ENCODE measurements around the gene RNF151. TPM values are rescaled to one million over a fixed set of nuclear protein-coding genes. Genes with fewer than 3 reads are reported as not detected.
A peak's percentile ranks its signal among the peaks of the same experiment; 100 is the strongest.

Gene RNF151
- total and polyA plus RNA-seq, 10 donors, result 0.16 to 0.26 (median 0.17) TPM; not detected in 7

- WGBS, 5 donors, result 71 to 81% (median 79%) methylated on average over 8 of the region's 8 CpGs
- TF ChIP-seq POLR2A (IDR thresholded peaks at IDR 0.05), result no peak
- TF ChIP-seq, protein P1, sequence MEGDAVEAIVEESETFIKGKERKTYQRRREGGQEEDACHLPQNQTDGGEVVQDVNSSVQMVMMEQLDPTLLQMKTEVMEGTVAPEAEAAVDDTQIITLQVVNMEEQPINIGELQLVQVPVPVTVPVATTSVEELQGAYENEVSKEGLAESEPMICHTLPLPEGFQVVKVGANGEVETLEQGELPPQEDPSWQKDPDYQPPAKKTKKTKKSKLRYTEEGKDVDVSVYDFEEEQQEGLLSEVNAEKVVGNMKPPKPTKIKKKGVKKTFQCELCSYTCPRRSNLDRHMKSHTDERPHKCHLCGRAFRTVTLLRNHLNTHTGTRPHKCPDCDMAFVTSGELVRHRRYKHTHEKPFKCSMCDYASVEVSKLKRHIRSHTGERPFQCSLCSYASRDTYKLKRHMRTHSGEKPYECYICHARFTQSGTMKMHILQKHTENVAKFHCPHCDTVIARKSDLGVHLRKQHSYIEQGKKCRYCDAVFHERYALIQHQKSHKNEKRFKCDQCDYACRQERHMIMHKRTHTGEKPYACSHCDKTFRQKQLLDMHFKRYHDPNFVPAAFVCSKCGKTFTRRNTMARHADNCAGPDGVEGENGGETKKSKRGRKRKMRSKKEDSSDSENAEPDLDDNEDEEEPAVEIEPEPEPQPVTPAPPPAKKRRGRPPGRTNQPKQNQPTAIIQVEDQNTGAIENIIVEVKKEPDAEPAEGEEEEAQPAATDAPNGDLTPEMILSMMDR (IDR thresholded peaks at IDR 0.05 in 8 of 11, conservative IDR thresholded peaks at IDR 0.05 in 3 of 11), result no peak
- TF ChIP-seq POLR2AphosphoS5 (IDR thresholded peaks at IDR 0.05), result no peak
- H3K27me3 ChIP-seq (replicated peaks in 1 of 7), result peaks cover 5 to 84% (median 57%) of the 10 kb centered on the region in 7 donors
- intact Hi-C loops (cut with DNase I; ENCODE audit: low total_unique reads), result no loop called here
- no peak overlapping the region for H3K4me3 ChIP-seq
- no peaks in the 10 kb centered on the region for H3K9me3 ChIP-seq
- H3K27ac ChIP-seq, result no peak overlapping the region
- H3K4me1 ChIP-seq, result peaks cover 0 to 30% (median 17%) of the 10 kb centered on the region in 6 donors
- DNase-seq, result no peak
- no peaks in the 10 kb centered on the region for H3K36me3 ChIP-seq
Measured at GRCh38 chr16:1922357-1922756, 44.3 kb upstream of the RNF151 start.

- no peak overlapping the region for H3K4me3 ChIP-seq
- peaks cover 0 to 22% (median 12%) of the 10 kb centered on the region in 6 donors for H3K4me1 ChIP-seq
- H3K27me3 ChIP-seq (replicated peaks in 1 of 7), result peaks cover 0 to 73% (median 48%) of the 10 kb centered on the region in 7 donors
- H3K9me3 ChIP-seq, result no peaks in the 10 kb centered on the region
- H3K27ac ChIP-seq, result no peak overlapping the region
- 14 to 27% (median 18%) methylated on average over 9 to 24 of the region's 24 CpGs for WGBS, 5 donors
- no peaks in the 10 kb centered on the region for H3K36me3 ChIP-seq
- no peak for TF ChIP-seq POLR2A (IDR thresholded peaks at IDR 0.05)
- TF ChIP-seq POLR2AphosphoS5 (IDR thresholded peaks at IDR 0.05), result peak in 1 of 3 donors; percentile 16
- TF ChIP-seq, protein P1 (IDR thresholded peaks at IDR 0.05 in 8 of 11, conservative IDR thresholded peaks at IDR 0.05 in 3 of 11), result peak in 6 of 11 experiments; percentile 15 to 47 (median 36)
- intact Hi-C loops (cut with DNase I; ENCODE audit: low total_unique reads), result no loop called here
- DNase-seq, result no peak
Measured at GRCh38 chr16:1923299-1924034, 43.2 kb upstream of the RNF151 start.

- Histone ChIP-seq H3K27ac (no peak overlapping the region), H3K36me3 (no peaks in the 10 kb centered on the region), H3K4me1 (peaks cover 0 to 21% (median 13%) of the 10 kb centered on the region in 6 donors), H3K9me3 (no peaks in the 10 kb centered on the region), H3K27me3 (replicated peaks in 1 of 7) (peaks cover 0 to 66% (median 43%) of the 10 kb centered on the region in 7 donors), H3K4me3 (no peak overlapping the region)
- DNase-seq, result no peak
- WGBS, 5 donors, result 50 to 82% (median 74%) methylated on average over 5 of the region's 5 CpGs
- intact Hi-C loops (cut with DNase I; ENCODE audit: low total_unique reads), result no loop called here
- no peak for TF ChIP-seq POLR2AphosphoS5 (IDR thresholded peaks at IDR 0.05)
- TF ChIP-seq, protein P1 (IDR thresholded peaks at IDR 0.05 in 8 of 11, conservative IDR thresholded peaks at IDR 0.05 in 3 of 11), result no peak
- TF ChIP-seq POLR2A (IDR thresholded peaks at IDR 0.05), result no peak
Measured at GRCh38 chr16:1924095-1924494, 42.6 kb upstream of the RNF151 start.

GRCh38 chr16:1926271-1926670 lies 40.4 kb upstream of the RNF151 start:
- intact Hi-C loops (cut with DNase I; ENCODE audit: low total_unique reads), result loop anchor here (5.0 kb wide), 1 partner anchor 64 kb away; no protein-coding TSS in a partner anchor
- H3K4me1 ChIP-seq, result peaks cover 0 to 34% (median 22%) of the 10 kb centered on the region in 6 donors
- DNase-seq, result no peak
- H3K36me3 ChIP-seq, result no peaks in the 10 kb centered on the region
- 61 to 79% (median 67%) methylated on average over 10 to 11 of the region's 11 CpGs for WGBS, 5 donors
- TF ChIP-seq POLR2AphosphoS5 (IDR thresholded peaks at IDR 0.05) (no peak), POLR2A (IDR thresholded peaks at IDR 0.05) (no peak)
- TF ChIP-seq, protein P1 (IDR thresholded peaks at IDR 0.05 in 8 of 11, conservative IDR thresholded peaks at IDR 0.05 in 3 of 11), result no peak
- H3K9me3 ChIP-seq, result no peaks in the 10 kb centered on the region
- no peak overlapping the region for H3K27ac ChIP-seq
- no peak overlapping the region for H3K4me3 ChIP-seq
- peaks cover 0 to 50% (median 24%) of the 10 kb centered on the region in 7 donors for H3K27me3 ChIP-seq (replicated peaks in 1 of 7)

Data from spleen (tissue), 11 donors.